ENCODE measurements around the gene PARD3B.

Gene PARD3B

DNA sequence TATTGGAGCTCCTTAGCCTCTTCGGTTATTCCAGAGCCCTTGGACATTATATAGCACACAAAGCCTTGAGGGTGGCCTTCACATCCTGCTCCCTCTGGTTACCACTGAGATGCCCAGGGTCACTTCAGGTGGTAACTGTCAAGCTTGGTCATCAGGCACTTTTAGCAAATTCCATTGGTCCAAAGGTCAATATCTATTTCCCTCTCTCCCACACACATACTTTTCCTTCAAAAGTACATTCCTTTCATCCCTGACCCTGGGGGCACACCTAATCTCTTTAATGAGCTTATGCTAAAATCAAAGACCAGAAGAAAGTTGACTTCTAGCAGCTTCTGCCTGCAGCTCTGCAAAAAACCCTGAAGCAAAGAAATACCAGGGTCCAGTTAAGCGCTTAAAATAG lies 965.1 kb downstream of the PARD3B start:
- no peak for DNase-seq (ENCODE audit: low read depth)

DNA sequence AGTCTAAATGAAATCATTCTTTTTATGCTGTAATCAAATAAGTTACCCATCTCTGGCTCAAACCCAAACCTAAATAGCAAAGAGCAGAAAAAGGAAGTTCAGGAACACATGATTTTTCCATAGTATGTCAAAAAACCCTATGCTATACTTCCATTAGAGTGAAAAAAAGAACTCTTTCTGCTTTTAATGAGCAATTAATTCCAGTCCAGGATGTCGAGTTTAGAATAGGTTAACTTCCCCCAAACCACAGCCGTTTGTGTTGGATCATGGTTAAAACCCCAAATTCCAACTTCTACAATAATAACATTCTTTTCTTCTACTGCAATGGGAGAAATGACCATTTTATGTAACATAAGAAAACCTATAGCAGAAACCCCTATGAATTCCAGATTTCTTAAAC lies 965.9 kb downstream of the PARD3B start:
- DNase-seq (ENCODE audit: low read depth), result no peak

DNA sequence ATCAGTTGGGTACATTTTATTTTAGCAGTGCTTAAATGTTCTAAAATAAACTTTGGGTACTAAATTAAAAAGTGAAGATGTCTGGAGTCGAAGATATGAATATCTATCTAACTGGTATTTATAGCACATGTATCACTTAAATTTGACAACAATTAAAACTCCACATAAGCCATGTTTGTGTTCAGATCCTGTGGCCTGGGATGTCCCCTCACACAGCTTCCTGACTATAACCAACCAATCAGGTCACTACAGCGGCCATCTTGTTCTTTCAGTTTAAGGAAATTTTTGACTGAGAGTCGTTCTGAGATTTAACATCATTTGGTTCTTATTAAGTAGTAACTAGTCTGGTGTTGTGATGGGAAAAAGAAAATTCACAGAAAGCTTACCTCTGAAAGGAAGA lies 966.4 kb downstream of the PARD3B start:
- no peak for DNase-seq (ENCODE audit: low read depth)

DNA sequence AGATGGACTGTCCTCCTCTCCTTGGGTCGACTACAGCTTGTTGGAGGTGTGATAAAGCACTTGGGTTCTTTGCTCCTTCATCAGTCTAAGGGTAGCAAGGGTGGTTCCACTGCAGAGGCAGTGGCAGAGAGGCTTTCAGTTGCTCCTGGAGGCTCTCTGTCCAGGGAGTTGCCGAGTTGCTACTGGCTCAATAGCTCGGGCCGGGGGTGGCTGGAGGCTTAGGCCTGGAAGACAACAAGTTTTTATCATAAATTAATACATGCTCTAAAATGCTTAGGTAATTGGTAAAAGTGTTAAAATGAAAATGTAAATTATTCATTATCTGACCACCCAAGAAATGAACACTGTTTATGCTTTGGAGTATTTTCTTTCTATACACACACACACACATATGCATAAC lies 975.0 kb downstream of the PARD3B start:
- DNase-seq (ENCODE audit: low read depth), result no peak

DNA sequence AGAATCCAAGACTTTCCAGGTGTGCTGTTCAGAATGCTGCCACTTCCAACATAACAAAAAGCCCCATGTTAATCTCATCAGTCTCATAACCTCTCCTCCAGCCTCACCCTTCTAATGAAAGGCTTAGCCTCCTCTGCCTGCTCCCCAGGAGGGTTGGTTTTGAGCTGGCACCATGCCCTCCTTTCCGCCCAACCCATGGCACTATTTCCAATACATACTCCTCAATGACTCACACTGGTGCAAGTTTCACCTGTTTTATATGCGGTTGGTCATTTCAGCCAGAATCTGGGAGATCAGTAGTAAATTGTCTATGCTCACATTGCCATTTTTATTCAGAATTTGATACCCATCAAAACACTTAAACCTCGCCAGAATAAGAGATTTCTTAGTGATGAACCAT lies 979.4 kb downstream of the PARD3B start:
- no peak for DNase-seq (ENCODE audit: low read depth)

DNA sequence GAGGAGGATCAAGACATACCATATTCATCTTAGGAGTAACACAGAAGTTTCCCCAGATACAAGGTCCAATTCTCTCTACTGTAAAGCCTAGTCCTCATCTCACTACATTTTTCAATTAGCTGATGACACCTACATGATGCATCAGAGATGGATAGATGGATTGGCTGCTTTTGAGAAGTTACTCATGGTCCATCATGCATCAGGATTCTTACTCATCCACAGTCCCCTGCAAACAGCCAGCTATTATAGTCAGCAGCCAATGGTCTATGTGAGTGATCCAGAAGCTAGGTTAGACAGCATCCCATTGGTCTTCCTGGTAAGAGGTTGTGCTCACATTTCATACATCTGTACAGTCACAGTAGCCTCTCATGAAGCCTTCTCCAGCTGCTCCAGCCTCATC lies 982.5 kb downstream of the PARD3B start:
- DNase-seq (ENCODE audit: low read depth), result no peak

DNA sequence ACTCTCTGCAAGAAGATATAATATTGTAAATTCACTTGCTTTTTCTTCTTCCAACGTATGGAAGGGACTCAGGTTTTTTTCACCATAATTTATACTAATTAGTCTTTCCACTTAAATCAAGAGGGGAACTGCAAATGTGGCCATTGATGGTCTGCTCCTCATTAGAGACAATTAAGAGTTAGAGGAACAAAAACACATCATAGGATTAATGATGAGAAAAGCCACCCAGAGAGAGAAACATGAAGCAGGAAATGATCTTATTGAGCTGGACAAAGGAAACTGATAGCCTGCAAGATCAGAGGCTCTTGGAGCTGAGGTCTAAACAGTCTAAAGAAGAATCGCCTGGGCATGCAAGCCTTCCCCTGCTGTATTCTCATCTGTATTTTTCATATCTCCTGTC lies 985.8 kb downstream of the PARD3B start:
- DNase-seq (ENCODE audit: low read depth), result no peak

DNA sequence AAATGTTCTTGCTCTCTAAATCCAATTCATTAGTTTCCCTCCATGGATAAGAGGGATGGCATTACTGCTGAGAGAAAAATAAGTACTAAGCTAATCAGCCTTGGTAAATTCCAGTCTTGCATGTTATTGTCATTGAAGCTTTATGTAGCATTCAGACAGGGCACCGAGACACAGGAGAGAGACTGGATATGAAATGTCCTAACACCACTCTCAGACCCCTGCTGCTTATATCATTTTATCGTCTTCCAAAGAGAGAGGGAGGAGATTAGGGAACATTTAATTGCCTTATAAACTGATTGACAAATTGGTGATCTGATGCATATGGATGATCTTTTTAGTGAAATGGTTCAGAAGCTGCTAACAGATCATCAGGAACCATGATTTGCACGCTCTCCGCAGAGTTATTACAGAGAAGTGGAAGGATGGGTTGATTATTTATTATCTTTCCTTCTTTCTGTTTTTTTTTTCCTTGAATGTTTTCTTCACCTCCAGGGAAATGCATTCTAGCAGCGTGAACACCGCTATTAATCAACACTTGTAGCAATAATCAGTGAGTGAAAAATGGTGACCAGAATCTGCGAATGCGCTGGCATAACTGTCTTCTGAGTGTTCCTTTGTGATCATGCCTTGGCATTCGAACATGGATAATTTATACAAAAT lies 986.3 kb downstream of the PARD3B start:
- DNase-seq (ENCODE audit: low read depth), result no peak

DNA sequence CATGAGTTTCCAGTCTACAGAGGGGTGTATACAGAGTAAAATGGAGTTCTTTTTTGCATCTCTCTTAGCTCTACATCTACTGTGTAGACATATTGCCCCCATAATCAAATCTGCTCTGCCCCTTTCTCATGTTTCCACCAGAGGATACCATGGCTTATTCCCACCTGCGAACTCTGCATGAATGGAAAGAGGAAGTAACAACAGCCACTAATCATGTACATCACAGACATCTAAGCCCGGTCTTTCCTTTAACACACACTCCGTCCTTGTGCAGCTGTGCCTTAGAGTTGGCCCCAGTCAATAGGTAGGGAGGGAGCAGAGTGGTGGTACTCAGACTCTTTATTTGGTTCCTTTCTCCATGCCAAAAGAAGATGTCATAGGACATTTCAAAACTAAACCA lies 989.7 kb downstream of the PARD3B start:
- DNase-seq (ENCODE audit: low read depth), result no peak

DNA sequence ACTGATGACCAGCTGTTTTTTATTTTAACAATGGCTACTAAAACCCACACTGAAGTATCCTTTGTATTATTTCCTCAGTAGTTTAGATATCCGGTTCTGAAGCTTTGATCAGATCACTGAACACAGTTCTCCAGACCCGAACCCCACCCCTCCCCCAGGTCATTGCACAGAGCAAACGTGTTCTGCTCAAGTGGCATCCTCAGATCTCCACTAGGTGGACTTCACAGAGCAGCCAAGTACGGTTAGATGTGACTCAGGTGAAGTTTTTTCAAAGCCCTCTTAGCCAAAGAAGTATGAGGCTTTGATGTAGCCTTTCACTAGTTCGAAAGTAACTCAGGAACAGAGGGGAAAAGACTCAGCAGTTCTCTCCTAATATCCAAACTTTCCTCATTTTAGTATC lies 994.3 kb downstream of the PARD3B start:
- no peak for DNase-seq (ENCODE audit: low read depth)

DNA sequence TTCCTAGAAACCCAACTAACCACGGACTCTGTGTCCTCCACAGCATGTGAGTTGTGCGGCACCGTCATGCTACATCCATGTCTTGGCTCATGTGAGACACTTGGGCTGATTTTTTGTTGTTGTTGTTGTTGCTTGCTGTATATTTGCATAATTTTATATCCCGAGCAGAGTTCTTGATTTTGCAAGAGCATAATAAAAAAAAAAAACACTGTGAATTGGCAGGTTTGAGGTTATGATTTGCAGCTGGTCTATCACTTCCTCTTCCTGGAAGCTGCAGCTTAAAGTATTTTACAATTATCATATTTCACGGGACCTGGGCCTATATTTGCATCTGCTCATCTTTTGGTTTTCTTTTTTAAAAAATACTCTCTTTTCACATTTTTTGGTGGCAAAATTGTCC lies 994.8 kb downstream of the PARD3B start:
- no peak for DNase-seq (ENCODE audit: low read depth)

DNA sequence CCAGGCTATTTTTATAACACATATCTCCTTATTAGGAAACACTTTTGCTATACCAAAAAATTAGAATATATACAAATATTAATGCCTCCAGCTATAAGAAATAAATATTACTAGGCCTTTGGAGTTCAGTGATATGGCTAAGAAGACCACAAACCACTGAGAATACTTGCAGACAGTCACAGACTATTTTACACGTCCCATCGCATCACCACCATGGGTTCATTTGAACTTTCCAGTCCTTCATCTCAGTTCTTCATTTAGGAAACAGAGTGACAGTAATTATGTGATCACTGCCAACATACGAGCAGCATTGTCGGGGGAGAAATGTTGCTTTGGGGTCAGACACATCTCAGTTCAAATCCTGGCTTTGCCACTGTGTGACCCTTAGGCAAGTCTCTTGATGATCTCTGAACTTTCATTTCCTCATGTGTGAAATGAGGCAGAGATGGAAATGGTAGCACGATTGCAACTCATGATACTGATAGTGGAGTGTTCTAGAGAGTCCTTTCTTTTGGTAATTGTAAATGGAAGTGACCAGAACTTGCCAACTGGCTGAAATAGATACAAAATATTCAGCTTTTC lies 998.1 kb downstream of the PARD3B start:
- no peak for DNase-seq (ENCODE audit: low read depth)

DNA sequence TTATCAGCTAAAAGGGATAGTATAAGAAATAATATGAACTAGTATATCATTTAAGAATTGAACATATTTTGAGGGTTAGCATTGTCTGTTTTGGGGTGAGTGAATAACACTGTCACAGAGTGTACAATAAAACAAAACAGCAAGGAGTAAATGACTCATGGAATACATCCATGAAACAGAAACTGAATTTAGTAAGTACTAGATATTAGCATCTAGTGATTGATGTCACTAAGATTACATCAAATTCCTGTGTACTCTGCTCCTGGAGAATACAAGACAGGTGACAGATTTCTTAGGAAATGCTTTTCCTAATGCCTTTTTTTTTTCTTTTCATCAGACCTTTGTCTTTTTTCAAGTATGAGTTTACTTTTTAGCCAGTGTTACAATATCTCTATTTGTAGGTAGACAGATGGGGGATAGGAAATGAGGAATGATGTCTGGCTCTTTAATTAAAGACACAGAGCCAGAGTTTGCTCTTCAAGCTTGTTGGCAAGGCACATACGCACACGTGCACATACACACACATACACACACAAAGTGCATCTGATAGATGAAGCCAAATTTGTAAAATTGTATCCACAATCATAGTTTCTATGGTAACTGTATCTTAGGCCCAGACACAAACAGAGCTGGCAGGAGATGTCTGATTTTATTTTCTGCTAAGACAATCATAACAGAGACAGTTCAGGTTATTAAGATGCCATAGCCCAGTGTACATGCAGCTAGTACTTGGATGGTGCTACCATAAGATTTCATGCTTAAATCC lies 998.8 kb downstream of the PARD3B start:
- no peak for DNase-seq (ENCODE audit: low read depth)

DNA sequence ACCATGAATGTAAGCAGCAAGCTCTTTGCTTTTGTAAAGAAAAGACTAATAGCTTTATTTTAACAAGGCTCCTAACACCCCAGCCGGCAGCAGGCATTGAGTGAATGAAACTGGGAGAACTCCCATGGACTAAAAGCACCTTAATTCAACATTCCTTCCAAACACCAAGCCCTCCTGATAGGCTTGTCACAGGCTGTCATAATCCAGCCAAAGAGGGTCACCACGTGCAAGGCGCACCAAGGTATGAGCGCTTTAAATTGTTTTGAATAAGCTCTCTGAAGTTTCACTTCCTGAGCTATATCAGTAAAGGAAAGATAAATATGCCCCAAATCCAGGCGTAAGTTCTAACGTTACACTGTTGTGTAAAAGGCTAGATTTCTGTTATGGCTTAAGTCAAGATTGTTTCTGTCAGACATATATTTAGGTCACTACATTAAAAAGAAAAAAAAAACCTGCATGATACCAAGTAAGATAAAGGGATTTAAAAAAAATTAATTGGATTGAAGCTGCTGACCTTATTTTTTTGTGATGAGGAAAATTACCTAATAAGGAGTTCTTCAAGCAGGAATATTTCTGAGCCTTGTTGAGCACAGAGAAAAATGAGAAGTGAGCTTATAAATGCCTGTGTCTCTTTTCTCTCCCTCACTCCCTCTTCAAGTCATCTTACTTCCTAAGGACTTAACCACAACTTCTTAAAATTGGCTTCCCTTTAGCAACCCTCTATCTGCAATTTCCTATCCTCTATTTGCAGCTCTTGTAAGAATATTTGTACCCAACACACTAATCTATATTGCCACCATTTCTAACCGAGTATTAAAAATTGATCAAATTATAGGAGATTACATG lies 1000.9 kb downstream of the PARD3B start:
- no peak for DNase-seq (ENCODE audit: low read depth)

DNA sequence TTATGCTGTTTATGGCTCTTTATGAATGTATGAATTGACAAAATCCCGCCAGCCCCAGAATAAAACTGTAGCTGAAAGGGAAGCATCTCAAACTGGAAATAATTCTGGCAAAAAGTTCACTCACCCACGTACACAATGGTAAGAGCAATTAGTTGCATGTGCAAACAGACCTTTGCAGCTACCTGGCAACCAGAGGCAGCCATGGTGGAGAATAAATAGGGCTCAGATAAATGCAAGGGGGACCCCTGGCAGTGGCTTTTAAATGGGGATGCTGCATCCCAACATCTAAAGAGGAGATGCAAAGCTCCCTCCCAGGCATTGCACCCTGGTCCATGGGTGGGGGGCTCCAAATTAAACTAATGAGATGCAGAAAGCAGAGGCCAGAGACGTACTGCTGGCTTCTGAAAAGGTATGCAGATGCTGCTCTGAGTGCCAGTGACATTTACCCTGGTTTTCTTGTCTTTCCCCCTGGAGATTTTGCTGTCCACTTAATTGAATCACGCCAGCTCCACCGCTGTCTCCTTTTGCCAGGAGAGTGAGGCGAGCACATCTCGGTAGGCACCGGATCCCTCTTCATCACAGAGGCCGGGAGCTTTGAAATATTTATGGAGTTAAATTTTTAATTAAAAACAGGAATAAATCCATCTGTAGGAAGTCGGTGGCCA lies 1010.4 kb downstream of the PARD3B start:
- DNase-seq (ENCODE audit: low read depth), result no peak

DNA sequence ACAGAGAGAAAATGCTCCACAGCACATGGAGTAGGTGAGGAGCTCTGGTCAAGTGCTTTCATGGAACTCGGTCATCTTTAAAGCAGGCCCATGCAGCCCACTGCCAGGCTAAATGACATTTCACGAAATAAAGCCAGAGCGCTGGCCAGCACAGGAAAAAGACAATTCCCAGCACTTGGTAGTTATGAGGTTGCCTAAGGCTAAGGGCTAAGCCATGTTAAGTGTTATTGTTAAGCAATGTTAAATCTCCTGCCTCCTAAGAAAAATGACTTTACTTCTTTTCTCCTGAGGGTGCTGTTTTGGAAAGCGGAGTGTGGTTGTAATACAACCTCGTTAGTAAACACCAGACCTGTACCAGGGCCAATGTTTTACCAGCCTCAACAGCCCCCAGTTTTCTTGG lies 1011.1 kb downstream of the PARD3B start:
- DNase-seq (ENCODE audit: low read depth), result no peak

DNA sequence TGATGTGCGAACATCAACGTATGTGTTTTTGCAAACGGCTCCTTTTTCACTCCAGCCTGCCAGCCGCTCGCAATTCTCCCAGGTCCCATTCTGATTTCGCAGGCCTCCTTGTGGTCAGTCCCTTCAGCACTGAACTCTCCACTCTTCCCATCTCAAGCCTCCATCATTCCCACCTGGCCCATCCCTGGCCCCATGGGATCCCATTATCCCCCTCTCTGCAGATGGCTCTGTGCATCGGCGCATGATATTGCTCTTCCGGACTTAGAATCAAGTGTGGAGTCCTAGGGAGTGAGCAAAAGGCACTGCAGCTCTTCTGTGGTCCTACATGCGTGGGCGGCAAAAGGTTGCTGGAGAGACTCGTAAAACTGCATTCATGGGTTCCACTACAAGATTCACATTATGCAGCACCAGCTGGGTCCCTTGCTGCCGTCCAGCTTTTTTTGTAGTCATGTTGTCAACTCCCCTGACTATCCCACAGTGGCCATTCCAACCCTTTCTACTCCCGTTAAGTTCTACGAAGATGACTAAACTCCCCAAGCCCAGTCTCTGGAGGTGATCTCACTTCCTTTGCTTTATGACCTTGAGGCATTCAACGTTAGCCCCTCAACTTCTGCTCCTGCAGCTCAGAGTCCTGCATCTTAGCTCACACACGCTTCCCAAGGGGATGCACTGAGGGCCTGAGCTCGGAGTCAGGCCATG lies 1011.7 kb downstream of the PARD3B start:
- no peak for DNase-seq (ENCODE audit: low read depth)

DNA sequence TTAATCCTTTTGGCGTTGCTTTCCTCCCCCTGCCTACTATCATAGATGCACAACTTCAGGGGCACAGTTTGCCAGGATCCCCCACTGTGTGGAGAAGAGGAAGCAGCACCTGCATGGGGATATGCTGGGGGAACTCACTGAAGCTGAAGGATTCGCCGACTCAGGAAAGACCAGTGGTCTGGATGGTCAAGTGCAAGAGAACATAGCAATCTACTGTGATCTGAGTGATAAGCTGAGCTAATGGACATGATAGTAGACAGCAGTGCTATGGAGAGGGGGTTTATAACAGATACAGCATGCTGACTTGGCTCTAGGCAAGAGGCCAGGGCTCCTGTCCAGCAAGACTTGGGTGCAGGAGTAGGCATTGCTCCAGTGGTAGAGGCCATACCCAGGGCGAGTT lies 1012.6 kb downstream of the PARD3B start:
- DNase-seq (ENCODE audit: low read depth), result no peak

DNA sequence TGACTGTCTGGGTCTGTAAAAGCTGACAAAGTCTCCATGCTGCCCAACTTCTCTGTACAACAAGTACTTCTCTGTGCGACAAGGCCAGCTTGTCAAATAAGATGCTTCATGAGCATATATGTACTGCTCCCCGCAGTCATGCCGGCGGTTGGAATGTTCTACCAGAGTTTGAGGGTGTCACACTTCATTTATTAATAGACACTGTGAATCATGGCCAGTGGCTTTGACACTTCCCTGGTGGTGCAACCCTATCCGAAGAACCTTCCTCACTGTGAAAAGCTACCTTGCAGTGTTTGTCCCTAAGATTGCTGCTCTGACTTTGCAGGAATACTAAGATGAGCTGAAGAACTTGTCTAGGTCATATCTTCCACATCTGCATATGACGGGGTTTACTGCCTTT lies 1016.2 kb downstream of the PARD3B start:
- DNase-seq (ENCODE audit: low read depth), result no peak

DNA sequence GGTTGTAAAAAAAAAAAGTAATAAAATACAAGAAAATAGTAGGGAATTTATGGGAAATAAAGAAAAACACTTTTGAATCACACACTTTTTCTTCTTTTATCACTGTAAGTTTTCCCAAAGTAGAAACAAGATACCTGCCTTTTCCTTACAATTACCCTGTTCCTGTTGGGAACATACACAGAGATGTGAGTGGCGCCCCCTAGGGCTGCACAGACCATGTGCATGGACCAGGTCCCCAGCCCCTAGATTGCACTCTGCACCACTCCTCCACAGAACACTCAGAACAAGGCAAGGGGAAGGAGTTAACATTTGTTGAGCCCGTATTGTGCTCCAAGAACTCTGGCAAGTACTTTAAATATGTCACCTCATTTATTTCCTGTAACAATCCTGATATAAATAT lies 1018.4 kb downstream of the PARD3B start:
- no peak for DNase-seq (ENCODE audit: low read depth)

DNA sequence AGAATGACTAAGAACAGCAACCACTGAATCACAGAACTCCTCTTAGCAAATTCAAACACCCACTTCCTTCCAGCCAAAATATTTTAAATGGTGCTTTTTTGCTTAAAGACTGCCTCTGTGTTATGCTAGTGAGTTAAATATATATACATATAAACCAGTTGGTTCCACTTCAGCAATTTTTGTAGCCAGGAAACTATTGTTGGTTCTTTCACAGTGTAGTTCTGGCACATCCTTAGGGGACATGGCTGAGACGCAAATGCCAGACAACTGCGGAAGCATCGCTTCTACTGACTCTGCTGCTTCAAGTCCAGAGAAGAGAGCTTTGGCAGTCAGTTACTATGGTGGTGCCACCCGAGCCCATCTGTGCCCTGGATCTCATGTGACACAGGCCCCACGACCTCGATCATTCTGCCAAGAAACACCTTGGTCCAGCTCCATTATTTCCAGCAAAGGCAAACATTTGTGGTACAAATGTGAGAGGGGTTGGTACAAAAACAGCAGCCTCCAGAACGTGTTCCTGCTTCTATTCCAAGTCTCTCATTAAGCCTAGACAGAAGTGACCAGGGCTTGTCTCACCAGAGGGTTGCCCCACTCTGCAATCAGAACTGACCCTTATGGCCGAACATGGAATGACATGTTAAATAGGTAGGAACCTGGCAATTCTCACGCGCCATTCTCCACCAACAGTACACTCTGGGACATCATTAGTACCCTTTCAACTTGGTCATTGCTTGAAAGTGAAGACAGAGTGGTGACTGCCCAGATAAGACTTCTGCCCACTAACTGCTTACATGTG lies 1019.3 kb downstream of the PARD3B start:
- no peak for DNase-seq (ENCODE audit: low read depth)

All from activated T-cell treated with anti-CD3 and anti-CD28 coated beads for 1 hour (primary cell).